ENCODE results near the gene BRD4. TPM values are rescaled to one million over a fixed set of nuclear protein-coding genes. Genes with fewer than 3 reads are reported as not detected.
A peak's percentile ranks its signal among the peaks of the same experiment; 100 is the strongest.

Gene BRD4
- total RNA-seq, 4 donors from 2014 or later, result 34.1 to 48.1 (median 37.5) TPM

DNA sequence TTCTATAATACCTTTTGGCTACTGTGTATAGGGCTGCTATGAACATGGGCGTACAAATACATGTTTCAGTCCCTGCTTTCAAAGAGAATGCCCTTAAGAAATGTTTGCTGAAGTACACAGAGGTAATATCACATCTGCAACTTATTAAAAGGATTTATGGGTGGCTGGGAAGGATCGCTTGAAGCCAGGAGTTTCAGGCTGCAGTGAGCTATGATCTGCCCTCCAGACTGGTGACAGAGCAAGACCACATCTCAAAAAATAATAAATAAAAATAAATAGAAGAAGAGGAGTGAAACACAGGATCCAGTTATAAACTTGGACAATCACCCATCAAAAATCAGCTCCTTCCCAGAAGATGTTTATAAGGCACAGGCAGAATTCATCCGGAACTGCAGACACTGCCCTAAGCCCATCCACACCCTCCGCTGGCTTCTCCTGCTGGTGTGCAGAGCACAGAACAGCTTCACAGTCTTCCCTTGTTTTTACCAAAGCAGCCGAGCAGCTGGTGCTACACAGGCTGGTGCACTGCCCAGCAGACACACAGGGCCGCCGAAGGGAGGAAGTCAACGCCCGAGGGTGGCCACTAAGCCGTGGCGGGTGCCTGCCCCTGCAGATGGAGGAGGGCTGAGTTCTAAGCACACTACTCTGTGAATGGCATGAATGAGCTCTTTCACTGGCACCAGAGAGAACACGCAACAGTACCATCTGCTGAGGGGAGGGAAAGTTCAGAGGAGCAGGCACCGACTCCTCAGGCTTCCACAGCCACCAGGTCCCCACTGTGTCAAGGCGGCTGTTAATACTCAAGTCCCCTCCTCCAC, 44.0 kb downstream of the BRD4 start:
- Histone ChIP-seq H3K4me1 (peaks cover 99 to 100% (median 100%) of the 10 kb centered on the region in 4 donors), H3K36me3 (no peaks in the 10 kb centered on the region), H3K27ac (replicated peaks in 1 of 4) (peak overlapping the region in 3 of 4 donors; percentile 15 to 61 (median 45)), H3K4me3 (peak overlapping the region in 1 of 4 donors; percentile 8), H3K9me3 (no peaks in the 10 kb centered on the region), H3K27me3 (no peaks in the 10 kb centered on the region)
- intact Hi-C loops (cut with DNase I), result no loop called here
- TF ChIP-seq EP300 (IDR thresholded peaks at IDR 0.05) (no peak), POLR2A (IDR thresholded peaks at IDR 0.05; ENCODE audit: low read depth) (no peak), POLR2AphosphoS5 (IDR thresholded peaks at IDR 0.05) (peak; percentile 37)
- TF ChIP-seq, protein P1, sequence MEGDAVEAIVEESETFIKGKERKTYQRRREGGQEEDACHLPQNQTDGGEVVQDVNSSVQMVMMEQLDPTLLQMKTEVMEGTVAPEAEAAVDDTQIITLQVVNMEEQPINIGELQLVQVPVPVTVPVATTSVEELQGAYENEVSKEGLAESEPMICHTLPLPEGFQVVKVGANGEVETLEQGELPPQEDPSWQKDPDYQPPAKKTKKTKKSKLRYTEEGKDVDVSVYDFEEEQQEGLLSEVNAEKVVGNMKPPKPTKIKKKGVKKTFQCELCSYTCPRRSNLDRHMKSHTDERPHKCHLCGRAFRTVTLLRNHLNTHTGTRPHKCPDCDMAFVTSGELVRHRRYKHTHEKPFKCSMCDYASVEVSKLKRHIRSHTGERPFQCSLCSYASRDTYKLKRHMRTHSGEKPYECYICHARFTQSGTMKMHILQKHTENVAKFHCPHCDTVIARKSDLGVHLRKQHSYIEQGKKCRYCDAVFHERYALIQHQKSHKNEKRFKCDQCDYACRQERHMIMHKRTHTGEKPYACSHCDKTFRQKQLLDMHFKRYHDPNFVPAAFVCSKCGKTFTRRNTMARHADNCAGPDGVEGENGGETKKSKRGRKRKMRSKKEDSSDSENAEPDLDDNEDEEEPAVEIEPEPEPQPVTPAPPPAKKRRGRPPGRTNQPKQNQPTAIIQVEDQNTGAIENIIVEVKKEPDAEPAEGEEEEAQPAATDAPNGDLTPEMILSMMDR (IDR thresholded peaks at IDR 0.05), result no peak
- DNase-seq (ENCODE audit: extremely low spot score), result no peak
- WGBS, result 45% methylated on average over 13 of the region's 14 CpGs

DNA sequence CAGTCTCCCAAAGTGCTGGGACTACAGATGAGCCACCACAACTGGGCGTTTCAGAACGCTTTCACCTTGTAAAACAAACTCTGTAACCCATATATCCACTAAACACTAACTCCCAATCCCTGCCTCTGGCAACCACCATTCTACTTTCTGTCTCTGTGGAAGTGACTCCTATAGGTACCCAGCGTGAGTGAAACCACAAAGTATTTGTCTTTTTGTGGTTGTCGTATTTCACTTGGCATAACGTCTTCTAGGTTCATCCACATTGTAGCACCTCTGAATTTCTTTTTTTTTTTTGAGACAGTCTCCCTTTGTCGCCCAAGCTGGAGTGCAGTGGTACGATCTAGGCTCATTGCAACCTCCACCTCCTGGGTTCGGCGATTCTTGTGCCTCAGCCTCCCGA, 44.8 kb downstream of the BRD4 start:
- 89% methylated on average over 10 of the region's 10 CpGs for WGBS
- H3K9me3 ChIP-seq, result no peaks in the 10 kb centered on the region
- DNase-seq (ENCODE audit: extremely low spot score), result no peak
- H3K27me3 ChIP-seq, result no peaks in the 10 kb centered on the region
- no peak overlapping the region for H3K4me3 ChIP-seq
- intact Hi-C loops (cut with DNase I), result no loop called here
- TF ChIP-seq, protein P1 (IDR thresholded peaks at IDR 0.05), result no peak
- TF ChIP-seq POLR2A (IDR thresholded peaks at IDR 0.05; ENCODE audit: low read depth) (no peak), POLR2AphosphoS5 (IDR thresholded peaks at IDR 0.05) (no peak), EP300 (IDR thresholded peaks at IDR 0.05) (no peak)
- H3K27ac ChIP-seq (replicated peaks in 1 of 4), result peak overlapping the region in 3 of 4 donors; percentile 14 to 45 (median 20)
- H3K36me3 ChIP-seq, result no peaks in the 10 kb centered on the region
- peaks cover 99 to 100% (median 100%) of the 10 kb centered on the region in 4 donors for H3K4me1 ChIP-seq

DNA sequence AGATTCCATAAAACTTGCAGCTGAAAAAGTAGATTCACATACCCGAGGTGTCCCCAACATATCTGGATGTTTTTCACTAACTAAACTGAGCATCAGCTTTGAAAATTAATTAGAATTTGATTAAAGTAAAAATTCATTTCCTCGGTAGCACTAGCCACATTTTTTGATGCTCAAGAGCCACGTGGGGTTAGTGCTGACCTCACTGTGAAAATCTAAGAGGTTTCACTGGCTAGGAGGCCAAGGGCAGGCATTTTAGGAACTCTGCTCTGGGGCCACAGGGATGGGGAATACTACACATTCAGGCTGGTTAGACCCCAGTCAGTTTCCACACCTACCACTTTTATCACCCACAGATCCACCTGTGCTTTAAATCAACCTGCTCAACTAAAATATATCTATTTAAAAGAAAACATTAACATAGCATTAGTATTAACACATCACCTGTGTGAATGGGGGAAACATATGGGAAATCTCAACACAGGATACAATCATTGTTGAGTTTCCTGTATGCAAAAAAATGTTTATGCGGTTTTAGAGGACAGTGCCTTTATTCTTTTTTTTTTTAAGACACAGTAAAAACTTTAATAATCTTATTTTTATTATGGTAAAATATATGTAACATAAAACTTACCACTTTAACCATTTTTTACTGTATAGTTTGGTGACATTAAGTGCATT, 45.5 kb downstream of the BRD4 start:
- TF ChIP-seq EP300 (IDR thresholded peaks at IDR 0.05) (no peak), POLR2A (IDR thresholded peaks at IDR 0.05; ENCODE audit: low read depth) (no peak), POLR2AphosphoS5 (IDR thresholded peaks at IDR 0.05) (no peak)
- TF ChIP-seq, protein P1 (IDR thresholded peaks at IDR 0.05), result no peak
- Histone ChIP-seq H3K27ac (replicated peaks in 1 of 4) (no peak overlapping the region), H3K9me3 (no peaks in the 10 kb centered on the region), H3K36me3 (no peaks in the 10 kb centered on the region), H3K4me3 (no peak overlapping the region), H3K4me1 (peaks cover 99 to 100% (median 100%) of the 10 kb centered on the region in 4 donors), H3K27me3 (no peaks in the 10 kb centered on the region)
- 27% methylated on average over 4 of the region's 4 CpGs for WGBS
- intact Hi-C loops (cut with DNase I), result no loop called here
- DNase-seq (ENCODE audit: extremely low spot score), result no peak

DNA sequence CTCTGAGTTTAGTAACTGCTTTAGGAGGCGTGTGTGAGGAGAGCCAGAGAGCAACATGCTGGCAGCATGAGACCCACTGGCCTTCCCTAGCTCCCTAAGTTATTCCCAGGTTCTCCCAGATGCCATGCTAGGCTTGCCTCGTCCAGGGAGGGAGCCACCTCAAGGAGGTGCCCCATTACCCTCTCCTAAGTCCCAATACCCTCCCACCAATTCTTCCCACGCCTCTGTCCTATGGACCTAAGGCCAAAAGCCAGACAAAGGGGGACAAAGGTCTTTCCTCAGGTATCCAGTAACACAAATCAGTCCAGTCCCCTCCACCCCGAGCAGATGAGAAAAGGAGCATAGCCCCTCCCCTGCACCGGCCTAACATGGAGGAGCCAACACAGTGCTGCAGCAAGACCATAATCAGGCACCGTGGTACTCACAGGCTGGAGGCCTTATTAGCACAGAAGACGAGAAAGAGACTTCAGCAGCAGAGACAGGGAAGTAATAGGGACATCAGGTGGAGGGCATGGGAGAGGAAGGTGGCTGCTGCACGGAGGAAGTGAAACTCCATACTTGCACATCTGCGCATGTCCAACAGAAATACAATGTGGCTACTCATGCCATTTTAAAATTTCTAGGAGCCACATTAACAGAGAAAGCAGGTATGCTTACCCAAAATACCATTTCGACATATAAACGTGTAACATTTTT, 46.3 kb downstream of the BRD4 start:
- TF ChIP-seq POLR2AphosphoS5 (IDR thresholded peaks at IDR 0.05) (no peak), EP300 (IDR thresholded peaks at IDR 0.05) (no peak), POLR2A (IDR thresholded peaks at IDR 0.05; ENCODE audit: low read depth) (no peak)
- TF ChIP-seq, protein P1 (IDR thresholded peaks at IDR 0.05), result no peak
- WGBS, result 67% methylated on average over 11 of the region's 11 CpGs
- Histone ChIP-seq H3K36me3 (no peaks in the 10 kb centered on the region), H3K27ac (replicated peaks in 1 of 4) (peak overlapping the region in 1 of 4 donors; percentile 84), H3K4me3 (no peak overlapping the region), H3K27me3 (no peaks in the 10 kb centered on the region), H3K9me3 (no peaks in the 10 kb centered on the region), H3K4me1 (peaks cover 99 to 100% (median 100%) of the 10 kb centered on the region in 4 donors)
- DNase-seq (ENCODE audit: extremely low spot score), result no peak
- intact Hi-C loops (cut with DNase I), result no loop called here

Measured in esophagus muscularis mucosa (tissue), 4 donors.